Psoas muscle (tissue), 8 donors: ENCODE data around the gene SGMS1. TPM values are rescaled to one million over a fixed set of nuclear protein-coding genes. Genes with fewer than 3 reads are reported as not detected.

Experiments
- ATAC-seq, 4 donors: fragments of 200-7000 bp; cut with Tn5 transposase; one replicate each; pipeline ENCODE4 v1.9.1; 2020; ENCODE audit warnings: moderate library complexity in 3 of 4, mild to moderate bottlenecking in 2 of 4
- DNase-seq, 2 donors: peaks; one replicate each; pipeline ENCODE4 v3.0.0-alpha.2; 2020
- H3K27ac ChIP-seq: fragments of 200-600 bp; one replicate; pipeline ENCODE4 v1.8.0; 2022
- H3K27me3 ChIP-seq, 3 donors: fragments of 200-600 bp in 1 of 3; one replicate each; pipeline versions ENCODE4 v1.6.1 to v1.8.0; 2013 to 2022; ENCODE audit warnings: low read length in 2 of 3, mild to moderate bottlenecking in 2 of 3, moderate library complexity in 1 of 3; ENCODE audit not compliant: insufficient read depth in 3 of 3
- H3K36me3 ChIP-seq, 2 donors: fragments of 200-600 bp in 1 of 2; one replicate each; pipeline versions ENCODE4 v1.6.1 to v1.8.0; 2013 to 2022; ENCODE audit warnings: low read depth in 1 of 2, mild to moderate bottlenecking in 1 of 2, moderate library complexity in 1 of 2; ENCODE audit not compliant: insufficient read depth in 1 of 2
- H3K4me1 ChIP-seq: fragments of 200-600 bp; one replicate; pipeline ENCODE4 v1.8.0; 2022
- H3K4me3 ChIP-seq: fragments of 200-600 bp; one replicate; pipeline ENCODE4 v1.8.0; 2022; ENCODE audit warnings: mild to moderate bottlenecking
- H3K9me3 ChIP-seq: fragments of 200-600 bp; one replicate; pipeline ENCODE4 v1.8.0; 2022
- CTCF ChIP-seq: fragments of 200-600 bp; IDR thresholded peaks from one replicate; pipeline ENCODE4 v1.8.0; 2022; ENCODE audit warnings: antibody characterized with exemption
- WGBS, 3 donors: extraction: QIAGEN DNeasy Blood & Tissue Kit; methylation state at CpG; one replicate each; pipeline versions ENCODE4 v1.1.6 to v1.1.7; 2013; 5-methylcytosine and 5-hydroxymethylcytosine counted together
- intact Hi-C, 2 donors: fragments of 100-400 bp; cut with DNase I; formaldehyde crosslinking; loops; one replicate each; pipeline versions ENCODE4 v1.11.0 to v1.14.2; 2022
- polyA plus RNA-seq, 3 donors: library from polyadenylated mRNA; stranded (reverse); fragments of 200-250 nt; gene quantifications; one replicate each; pipeline ENCODE4 v1.2.3, GENCODE V29; 2013
- total RNA-seq, 4 donors: library from RNA; stranded (reverse); fragmentation: NEBNext Ultra II Directional in 2 of 4; extraction: Animal tissue kit (Norgen Biotek cat#: 25700) in 2 of 4; gene quantifications; one replicate each; pipeline versions ENCODE4 v1.2.1 to v1.2.4, GENCODE V29; 2021 to 2023
- donor health status: healthy with polysubstance abuse.
- donor health status: DM: no; HTN: no; CAD: no; lungs with moderate emphysema.
- donor health status: Bipolar disorder and iron deficiency.
- donor health status: healthy.
- donor health status: DM: yes; HTN: yes; CAD: no.
- donor health status: DM: no; HTN: no; CAD: no.
- donor health status: DM: no; HTN: no; CAD: no.
- donor health status: DM: yes; HTN: yes; CAD: no.

Gene SGMS1
- total and polyA plus RNA-seq, 7 donors = 6.2 to 16.7 (median 11.3) TPM

GRCh38 chr10:50645236-50645635, 21.5 kb upstream of the SGMS1 start:
- ATAC-seq = no peak
- DNase-seq = no peak

GRCh38 chr10:50641626-50642025, 17.9 kb upstream of the SGMS1 start:
- 15 to 20% (median 18%) methylated on average over 2 of the region's 2 CpGs for WGBS, 3 donors
- intact Hi-C loops = no loop called here

More at GRCh38 chr10:50645236-50645635, 21.5 kb upstream of the SGMS1 start:
- no peak overlapping the region for H3K27ac ChIP-seq
- no peaks in the 10 kb centered on the region for H3K4me1 ChIP-seq
- no peak overlapping the region for H3K4me3 ChIP-seq
- H3K36me3 ChIP-seq = no peaks in the 10 kb centered on the region
- no peak for TF ChIP-seq CTCF
- H3K9me3 ChIP-seq = no peaks in the 10 kb centered on the region
- H3K27me3 ChIP-seq = no peaks in the 10 kb centered on the region
- intact Hi-C loops = no loop called here

GRCh38 chr10:50640238-50640637, 16.5 kb upstream of the SGMS1 start:
- intact Hi-C loops = no loop called here
- H3K27ac ChIP-seq = no peak overlapping the region
- no peak for TF ChIP-seq CTCF
- H3K9me3 ChIP-seq = no peaks in the 10 kb centered on the region
- H3K36me3 ChIP-seq = no peaks in the 10 kb centered on the region
- no peaks in the 10 kb centered on the region for H3K4me1 ChIP-seq
- DNase-seq = no peak
- 72 to 89% (median 83%) methylated on average over 1 of the region's 1 CpG for WGBS, 3 donors
- no peak for ATAC-seq
- H3K27me3 ChIP-seq = no peaks in the 10 kb centered on the region
- no peak overlapping the region for H3K4me3 ChIP-seq

More at GRCh38 chr10:50641626-50642025, 17.9 kb upstream of the SGMS1 start:
- Histone ChIP-seq H3K9me3 (no peaks in the 10 kb centered on the region), H3K27ac (no peak overlapping the region), H3K4me1 (no peaks in the 10 kb centered on the region), H3K27me3 (no peaks in the 10 kb centered on the region), H3K36me3 (no peaks in the 10 kb centered on the region), H3K4me3 (no peak overlapping the region)
- TF ChIP-seq CTCF = no peak
- DNase-seq (no peak), ATAC-seq (no peak)

- no peak for TF ChIP-seq CTCF
- Histone ChIP-seq H3K36me3 (no peaks in the 10 kb centered on the region), H3K4me3 (no peak overlapping the region), H3K27me3 (no peaks in the 10 kb centered on the region), H3K27ac (no peak overlapping the region), H3K9me3 (no peaks in the 10 kb centered on the region), H3K4me1 (no peaks in the 10 kb centered on the region)
- no peak for DNase-seq
- intact Hi-C loops = no loop called here
- WGBS, 3 donors = 72 to 79% (median 72%) methylated on average over 6 of the region's 6 CpGs
- ATAC-seq = no peak
Observed at GRCh38 chr10:50636618-50637579, 13.1 kb upstream of the SGMS1 start.
